ENCODE results near the gene TBC1D1.

Gene TBC1D1

GRCh38 chr4:38149997-38150671 lies 259.2 kb downstream of the TBC1D1 start:
- TF ChIP-seq REST (IDR thresholded peaks at IDR 0.05; ENCODE audit: insufficient read depth in 1 of 2, low read depth in 2 of 2, low read length in 2 of 2): no peak
- TF ChIP-seq FOXP2 (optimal IDR thresholded peaks at IDR 0.05; ENCODE audit: borderline replicate concordance, extremely low read depth, extremely low read length, insufficient read depth): peak; percentile 19

GRCh38 chr4:38150766-38151165 lies 259.9 kb downstream of the TBC1D1 start:
- TF ChIP-seq POLR2AphosphoS5 (IDR thresholded peaks at IDR 0.05; ENCODE audit: low read depth, low read length) (no peak), REST (IDR thresholded peaks at IDR 0.05; ENCODE audit: insufficient read depth in 1 of 2, low read depth in 2 of 2, low read length in 2 of 2) (no peak), TAF1 (IDR thresholded peaks at IDR 0.05; ENCODE audit: borderline replicate concordance, insufficient read depth, low read length) (no peak), FOXP2 (optimal IDR thresholded peaks at IDR 0.05; ENCODE audit: borderline replicate concordance, extremely low read depth, extremely low read length, insufficient read depth) (no peak), SIN3A (IDR thresholded peaks at IDR 0.05; ENCODE audit: borderline replicate concordance, insufficient read depth, low read length) (no peak)

GRCh38 chr4:38151873-38152272 lies 261.0 kb downstream of the TBC1D1 start:
- TF ChIP-seq FOXP2 (optimal IDR thresholded peaks at IDR 0.05; ENCODE audit: borderline replicate concordance, extremely low read depth, extremely low read length, insufficient read depth): no peak
- TF ChIP-seq REST (IDR thresholded peaks at IDR 0.05; ENCODE audit: insufficient read depth in 1 of 2, low read depth in 2 of 2, low read length in 2 of 2): no peak
- TF ChIP-seq SIN3A (IDR thresholded peaks at IDR 0.05; ENCODE audit: borderline replicate concordance, insufficient read depth, low read length): no peak
- TF ChIP-seq POLR2AphosphoS5 (IDR thresholded peaks at IDR 0.05; ENCODE audit: low read depth, low read length): no peak
- TF ChIP-seq TAF1 (IDR thresholded peaks at IDR 0.05; ENCODE audit: borderline replicate concordance, insufficient read depth, low read length): no peak

- TF ChIP-seq FOXP2 (optimal IDR thresholded peaks at IDR 0.05; ENCODE audit: borderline replicate concordance, extremely low read depth, extremely low read length, insufficient read depth) (no peak), REST (IDR thresholded peaks at IDR 0.05; ENCODE audit: insufficient read depth in 1 of 2, low read depth in 2 of 2, low read length in 2 of 2) (no peak), POLR2AphosphoS5 (IDR thresholded peaks at IDR 0.05; ENCODE audit: low read depth, low read length) (no peak), TAF1 (IDR thresholded peaks at IDR 0.05; ENCODE audit: borderline replicate concordance, insufficient read depth, low read length) (no peak), SIN3A (IDR thresholded peaks at IDR 0.05; ENCODE audit: borderline replicate concordance, insufficient read depth, low read length) (no peak)
These were observed 261.4 kb downstream of the TBC1D1 start for GRCh38 chr4:38152305-38152704.
